Esophagus muscularis mucosa (tissue), 4 donors: ENCODE measurements around the gene TMEM138. TPM values are rescaled to one million over a fixed set of nuclear protein-coding genes. Genes with fewer than 3 reads are reported as not detected.

Experiments used
- DNase-seq: peaks from one replicate; pipeline ENCODE4 v3.0.0-alpha.2; 2017; ENCODE audit errors: extremely low spot score
- H3K27ac ChIP-seq, 4 donors: fragments of 200-600 bp; sonication (generic); replicated peaks in 1 of 4; 1 replicate in 3 of 4; 2 replicates in 1 of 4; pipeline ENCODE4 v1.5.1; 2016 to 2019; ENCODE audit warnings: mild to moderate bottlenecking in 1 of 4
- H3K27me3 ChIP-seq, 4 donors: fragments of 200-600 bp; sonication (generic); one replicate each; pipeline versions ENCODE4 v1.5.1 to v1.6.0; 2016 to 2019
- H3K36me3 ChIP-seq, 4 donors: fragments of 200-600 bp; sonication (generic); one replicate each; pipeline ENCODE4 v1.5.1; 2016 to 2019
- H3K4me1 ChIP-seq, 4 donors: fragments of 200-600 bp; sonication (generic); one replicate each; pipeline ENCODE4 v1.5.1; 2016 to 2019
- H3K4me3 ChIP-seq, 4 donors: fragments of 200-600 bp; sonication (generic); 1 replicate in 2 of 4; 2 replicates in 2 of 4; pipeline ENCODE4 v1.5.1; 2016 to 2019; ENCODE audit warnings: mild to moderate bottlenecking in 4 of 4, moderate library complexity in 1 of 4
- H3K9me3 ChIP-seq, 4 donors: fragments of 200-600 bp; sonication (generic); 1 replicate in 3 of 4; 2 replicates in 1 of 4; pipeline ENCODE4 v1.5.1; 2016 to 2019
- EP300 ChIP-seq: sonication (generic); formaldehyde crosslinking; IDR thresholded peaks from one replicate; pipeline ENCODE4 v1.6.1; 2017; ENCODE audit warnings: antibody characterized with exemption
- POLR2A ChIP-seq: fragments of 450-650 bp; IDR thresholded peaks from one replicate; pipeline ENCODE4 v1.6.1; 2017; ENCODE audit warnings: antibody characterized with exemption, moderate library complexity, mild to moderate bottlenecking, low read depth
- POLR2AphosphoS5 ChIP-seq, 2 donors: sonication (generic); formaldehyde crosslinking; IDR thresholded peaks; one replicate each; pipeline ENCODE4 v1.6.1; 2017; ENCODE audit warnings: antibody characterized with exemption in 2 of 2
- WGBS: methylation state at CpG from one replicate; pipeline ENCODE4 v1.1.5; 2018; 5-methylcytosine and 5-hydroxymethylcytosine counted together
- intact Hi-C: fragments of 100-400 bp; cut with DNase I; formaldehyde crosslinking; loops from one replicate; pipeline ENCODE4 v1.15.1; 2023
- total RNA-seq, 4 donors: library from RNA; depleted of rRNA; stranded (reverse); fragments of >200 nt; gene quantifications; one replicate each; pipeline versions ENCODE4 v1.1.0 to v1.2.1, GENCODE V29; 2016
- TF ChIP-seq, protein P1 (sequence below), 3 experiments: fragments of 200-600 bp in 2 of 3; fragments of 450-650 bp in 1 of 3; sonication (generic) in 2 of 3; IDR thresholded peaks; one replicate each; pipeline ENCODE4 v1.5.1; 2017 to 2019; ENCODE audit warnings: antibody characterized with exemption in 3 of 3, mild to moderate bottlenecking in 2 of 3, moderate library complexity in 1 of 3

The TMEM138 gene
- total RNA-seq, 4 donors from 2014 or later = 10.4 to 22.7 (median 15.9) TPM

DNA sequence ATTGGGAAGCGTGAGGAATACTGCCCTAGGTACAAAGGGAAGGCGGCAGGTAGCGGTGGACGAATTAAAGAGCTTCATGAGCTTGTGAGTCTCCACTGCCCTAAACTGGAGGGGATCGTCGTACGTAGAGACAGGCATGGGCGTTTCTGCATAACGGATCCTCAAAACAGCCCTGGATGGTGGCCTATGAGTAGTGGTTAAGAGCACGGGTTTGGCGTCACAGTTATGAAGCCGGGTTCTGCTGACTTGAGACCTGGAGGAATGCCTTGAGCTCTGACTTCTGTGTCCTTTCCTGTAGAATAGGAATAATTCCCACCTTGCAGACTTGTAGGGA lies 335 bp downstream of the TMEM138 start:
- H3K4me1 ChIP-seq = peaks cover 30 to 42% (median 31%) of the 10 kb centered on the region in 4 donors
- H3K9me3 ChIP-seq = no peaks in the 10 kb centered on the region
- peak overlapping the region; percentile 66 to 94 (median 80) for H3K4me3 ChIP-seq
- no peak for DNase-seq
- no peaks in the 10 kb centered on the region for H3K27me3 ChIP-seq
- 1% methylated on average over 12 of the region's 12 CpGs for WGBS
- peaks cover 32 to 38% (median 37%) of the 10 kb centered on the region in 4 donors for H3K36me3 ChIP-seq
- H3K27ac ChIP-seq = peak overlapping the region; percentile 92 to 100 (median 98)
- TF ChIP-seq, protein P1, sequence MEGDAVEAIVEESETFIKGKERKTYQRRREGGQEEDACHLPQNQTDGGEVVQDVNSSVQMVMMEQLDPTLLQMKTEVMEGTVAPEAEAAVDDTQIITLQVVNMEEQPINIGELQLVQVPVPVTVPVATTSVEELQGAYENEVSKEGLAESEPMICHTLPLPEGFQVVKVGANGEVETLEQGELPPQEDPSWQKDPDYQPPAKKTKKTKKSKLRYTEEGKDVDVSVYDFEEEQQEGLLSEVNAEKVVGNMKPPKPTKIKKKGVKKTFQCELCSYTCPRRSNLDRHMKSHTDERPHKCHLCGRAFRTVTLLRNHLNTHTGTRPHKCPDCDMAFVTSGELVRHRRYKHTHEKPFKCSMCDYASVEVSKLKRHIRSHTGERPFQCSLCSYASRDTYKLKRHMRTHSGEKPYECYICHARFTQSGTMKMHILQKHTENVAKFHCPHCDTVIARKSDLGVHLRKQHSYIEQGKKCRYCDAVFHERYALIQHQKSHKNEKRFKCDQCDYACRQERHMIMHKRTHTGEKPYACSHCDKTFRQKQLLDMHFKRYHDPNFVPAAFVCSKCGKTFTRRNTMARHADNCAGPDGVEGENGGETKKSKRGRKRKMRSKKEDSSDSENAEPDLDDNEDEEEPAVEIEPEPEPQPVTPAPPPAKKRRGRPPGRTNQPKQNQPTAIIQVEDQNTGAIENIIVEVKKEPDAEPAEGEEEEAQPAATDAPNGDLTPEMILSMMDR (IDR thresholded peaks at IDR 0.05) = no peak
- no peak for TF ChIP-seq POLR2AphosphoS5 (IDR thresholded peaks at IDR 0.05)
- TF ChIP-seq POLR2A = no peak
- TF ChIP-seq EP300 = no peak
- intact Hi-C loops = no loop called here

DNA sequence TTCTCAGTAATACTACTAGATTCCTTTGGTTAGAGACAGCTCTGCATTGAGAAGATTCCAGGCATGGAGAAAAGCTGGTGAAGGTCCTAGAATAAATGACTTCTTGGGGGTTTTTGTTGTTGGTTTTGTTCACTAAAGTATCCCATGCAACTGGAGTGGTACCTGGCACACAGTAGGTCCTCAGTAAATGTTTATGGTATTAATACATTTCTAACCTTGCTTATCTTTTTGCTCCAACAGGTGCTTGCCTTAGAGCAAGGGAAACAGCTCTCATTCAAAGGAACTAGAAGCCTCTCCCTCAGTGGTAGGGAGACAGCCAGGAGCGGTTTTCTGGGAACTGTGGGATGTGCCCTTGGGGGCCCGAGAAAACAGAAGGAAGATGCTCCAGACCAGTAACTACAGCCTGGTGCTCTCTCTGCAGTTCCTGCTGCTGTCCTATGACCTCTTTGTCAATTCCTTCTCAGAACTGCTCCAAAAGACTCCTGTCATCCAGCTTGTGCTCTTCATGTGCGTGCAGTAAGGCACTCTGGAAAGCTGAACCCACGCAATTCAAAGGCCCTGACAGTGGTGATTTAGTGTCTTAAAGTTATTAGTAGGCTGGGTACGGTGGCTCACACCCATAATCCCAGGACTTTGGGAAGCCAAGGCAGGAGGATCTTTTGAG lies 2.0 kb downstream of the TMEM138 start:
- H3K9me3 ChIP-seq = no peaks in the 10 kb centered on the region
- no peaks in the 10 kb centered on the region for H3K27me3 ChIP-seq
- H3K4me3 ChIP-seq = no peak overlapping the region
- H3K4me1 ChIP-seq = peaks cover 30 to 41% (median 34%) of the 10 kb centered on the region in 4 donors
- no peak for TF ChIP-seq EP300
- TF ChIP-seq POLR2AphosphoS5 (IDR thresholded peaks at IDR 0.05) = no peak
- TF ChIP-seq POLR2A = no peak
- TF ChIP-seq, protein P1 (IDR thresholded peaks at IDR 0.05) = no peak
- H3K36me3 ChIP-seq = peaks cover 49 to 54% (median 54%) of the 10 kb centered on the region in 4 donors
- WGBS = 100% methylated on average over 1 of the region's 5 CpGs
- no peak for DNase-seq
- H3K27ac ChIP-seq = no peak overlapping the region
- intact Hi-C loops = no loop called here

DNA sequence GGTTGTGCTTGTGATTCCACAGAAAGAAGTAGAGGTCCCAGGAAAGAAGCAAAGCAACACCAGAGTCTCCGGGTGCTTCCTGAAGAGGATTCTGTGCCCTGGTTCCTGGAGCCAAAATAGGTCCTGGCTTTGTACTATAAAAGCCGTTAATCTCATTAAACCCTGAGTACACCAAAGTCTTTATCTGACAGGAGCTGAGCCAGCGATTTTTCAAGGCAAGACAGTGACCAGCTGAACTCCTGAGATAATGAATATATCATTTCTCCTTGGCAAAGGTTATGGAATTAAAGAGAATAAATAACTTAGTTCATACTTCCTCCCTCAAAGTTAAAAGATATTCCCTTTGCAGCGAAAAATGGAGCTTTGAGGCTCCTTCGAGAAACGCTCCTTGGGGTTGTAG lies 5.2 kb downstream of the TMEM138 start:
- DNase-seq = no peak

DNA sequence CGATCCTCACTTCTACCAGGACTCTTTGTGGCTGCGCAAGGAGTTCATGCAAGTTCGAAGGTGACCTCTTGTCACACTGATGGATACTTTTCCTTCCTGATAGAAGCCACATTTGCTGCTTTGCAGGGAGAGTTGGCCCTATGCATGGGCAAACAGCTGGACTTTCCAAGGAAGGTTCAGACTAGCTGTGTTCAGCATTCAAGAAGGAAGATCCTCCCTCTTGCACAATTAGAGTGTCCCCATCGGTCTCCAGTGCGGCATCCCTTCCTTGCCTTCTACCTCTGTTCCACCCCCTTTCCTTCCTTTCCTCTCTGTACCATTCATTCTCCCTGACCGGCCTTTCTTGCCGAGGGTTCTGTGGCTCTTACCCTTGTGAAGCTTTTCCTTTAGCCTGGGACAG lies 6.5 kb downstream of the TMEM138 start:
- Histone ChIP-seq H3K9me3 (no peaks in the 10 kb centered on the region), H3K27ac (peak overlapping the region in 1 of 4 donors; percentile 34), H3K4me3 (no peak overlapping the region), H3K36me3 (peaks cover 54 to 78% (median 66%) of the 10 kb centered on the region in 4 donors), H3K4me1 (peaks cover 0 to 19% (median 8%) of the 10 kb centered on the region in 4 donors), H3K27me3 (no peaks in the 10 kb centered on the region)
- no peak for DNase-seq
- WGBS = 94% methylated on average over 7 of the region's 7 CpGs
- intact Hi-C loops = no loop called here
- TF ChIP-seq, protein P1 (IDR thresholded peaks at IDR 0.05) = no peak
- TF ChIP-seq POLR2AphosphoS5 (IDR thresholded peaks at IDR 0.05) = no peak

More for the DNA sequence above, 5.2 kb downstream of the TMEM138 start:
- 76% methylated on average over 6 of the region's 6 CpGs for WGBS
- TF ChIP-seq POLR2AphosphoS5 (IDR thresholded peaks at IDR 0.05) (no peak), EP300 (no peak), POLR2A (no peak)
- TF ChIP-seq, protein P1 (IDR thresholded peaks at IDR 0.05) = no peak
- Histone ChIP-seq H3K27me3 (no peaks in the 10 kb centered on the region), H3K27ac (no peak overlapping the region), H3K9me3 (no peaks in the 10 kb centered on the region), H3K4me1 (peaks cover 9 to 23% (median 18%) of the 10 kb centered on the region in 4 donors), H3K4me3 (no peak overlapping the region), H3K36me3 (peaks cover 54 to 78% (median 66%) of the 10 kb centered on the region in 4 donors)
- intact Hi-C loops = no loop called here
